BLaER1 treated with 17β-estradiol and CSF1 and Interleukin-3, amounts not matched to agents 10 nM and 100 nM (cell line): Measurements from ENCODE around the gene BTG1.

Experiments used
- H3K27ac ChIP-seq, 11 experiments: shearing (Covaris generic); formaldehyde crosslinking; 2 replicates each; pipeline ENCODE4 v1.8.1; 2022
- H3K27me3 ChIP-seq, 11 experiments: shearing (Covaris generic); formaldehyde crosslinking; 2 replicates each; pipeline ENCODE4 v1.8.1; 2022
- H3K36me3 ChIP-seq, 11 experiments: shearing (Covaris generic); formaldehyde crosslinking; 2 replicates each; pipeline ENCODE4 v1.8.1; 2022
- H3K4me1 ChIP-seq, 10 experiments: shearing (Covaris generic); formaldehyde crosslinking; 2 replicates each; pipeline ENCODE4 v1.8.1; 2022
- H3K4me2 ChIP-seq, 11 experiments: shearing (Covaris generic); formaldehyde crosslinking; 2 replicates each; pipeline ENCODE4 v1.8.1; 2022
- H3K4me3 ChIP-seq, 10 experiments: shearing (Covaris generic); formaldehyde crosslinking; 2 replicates each; pipeline ENCODE4 v1.8.1; 2022
- H3K9ac ChIP-seq, 11 experiments: shearing (Covaris generic); formaldehyde crosslinking; 2 replicates each; pipeline ENCODE4 v1.8.1; 2022
- H3K9me3 ChIP-seq, 11 experiments: shearing (Covaris generic); formaldehyde crosslinking; replicated peaks in 1 of 11; 2 replicates each; pipeline ENCODE4 v1.8.1; 2022
- H4K20me1 ChIP-seq, 11 experiments: shearing (Covaris generic); formaldehyde crosslinking; 2 replicates each; pipeline ENCODE4 v1.8.1; 2022
- Cebpa-rat ChIP-seq, 11 experiments: shearing (Covaris generic); IDR thresholded peaks; 2 replicates each; pipeline ENCODE4 v1.8.1; 2022

BTG1 gene

DNA sequence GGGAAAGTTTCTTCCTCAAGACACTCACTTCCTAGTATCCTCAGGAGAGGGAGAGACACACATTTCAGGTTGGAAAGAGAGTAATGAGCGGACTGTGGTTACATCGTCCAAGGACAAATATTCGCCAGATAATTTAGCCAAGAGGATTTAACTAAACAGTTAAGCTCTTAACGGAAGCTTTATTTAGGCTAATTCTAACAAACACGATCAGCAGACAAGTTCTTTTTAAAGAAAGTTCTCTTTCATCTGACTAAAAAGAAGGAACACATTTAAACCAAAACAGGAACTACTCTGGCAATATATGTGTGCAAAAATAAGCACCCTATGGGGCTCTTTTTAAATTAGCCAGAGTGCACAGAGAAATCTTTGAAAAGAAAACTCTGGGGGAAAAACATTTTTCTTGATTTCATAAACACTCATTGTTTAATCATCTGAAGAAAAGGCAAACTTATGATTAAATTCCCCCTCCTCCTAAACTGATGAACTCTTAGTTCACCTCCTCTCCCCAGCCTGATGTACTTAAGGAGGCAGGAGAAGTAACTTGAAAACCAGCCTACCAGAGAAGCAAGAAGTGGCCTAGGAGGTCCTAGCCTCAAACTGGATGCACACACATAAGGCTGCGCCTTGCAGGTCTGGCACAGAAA, 13.3 kb upstream of the BTG1 start:
- Histone ChIP-seq H3K4me1 (peaks cover 30 to 50% (median 41%) of the 10 kb centered on the region in 10 experiments), H3K27me3 (peaks cover 0 to 6% (median 0%) of the 10 kb centered on the region in 11 experiments; a peak in 1 of 22 replicates), H4K20me1 (no peaks in the 10 kb centered on the region), H3K4me3 (peak overlapping the region in 7 of 10 experiments; percentile 1 to 53 (median 42); a peak in 9 of 20 replicates), H3K27ac (peak overlapping the region; percentile 36 to 82 (median 68); a peak in 21 of 22 replicates), H3K4me2 (peak overlapping the region; percentile 42 to 93 (median 74)), H3K9ac (peak overlapping the region; percentile 29 to 75 (median 66); a peak in 19 of 22 replicates), H3K9me3 (0 out of 22 replicates have a peak, but pooled peaks cover 0 to 5% (median 0%) of the 10 kb centered on the region in 11 experiments), H3K36me3 (no peaks in the 10 kb centered on the region)
- no peak for TF ChIP-seq Cebpa-rat (IDR thresholded peaks at IDR 0.05)

DNA sequence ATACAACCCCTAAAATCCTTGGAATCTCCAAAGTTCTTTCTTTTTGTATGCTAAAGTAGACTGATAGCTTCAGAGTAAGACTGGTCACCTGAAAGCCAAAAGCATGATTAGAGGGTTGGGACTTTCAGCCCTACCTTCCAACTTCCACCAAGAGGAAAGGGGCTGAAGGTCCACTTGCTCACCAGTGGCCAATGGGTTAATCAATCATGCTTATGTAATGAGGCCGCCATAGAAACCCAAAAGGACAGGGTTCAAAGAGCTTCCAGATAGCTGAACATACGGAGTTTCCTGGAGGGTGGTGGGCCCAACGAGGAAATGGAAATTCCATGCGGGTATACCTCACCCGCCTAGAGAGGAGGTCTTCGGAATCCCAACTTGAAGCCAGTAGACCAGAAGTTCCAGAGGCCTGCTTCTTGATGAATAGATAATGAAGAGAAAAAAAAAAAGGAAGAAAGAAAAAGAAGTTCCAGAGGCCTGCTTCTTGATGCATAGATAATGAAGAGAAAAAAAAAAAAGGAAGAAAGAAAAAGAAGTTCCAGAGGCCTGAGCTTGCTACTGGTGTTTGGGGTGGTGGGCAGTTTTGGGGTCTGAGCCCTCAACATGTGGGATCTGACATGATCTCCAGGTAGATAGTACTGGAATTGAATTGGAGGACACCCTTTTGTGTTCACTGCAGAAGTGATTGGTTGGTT, 11.2 kb upstream of the BTG1 start:
- no peak overlapping the region for H3K27ac ChIP-seq
- H3K4me2 ChIP-seq, result peak overlapping the region; percentile 36 to 93 (median 56); a peak in 20 of 22 replicates
- peaks cover 0 to 6% (median 0%) of the 10 kb centered on the region in 11 experiments; a peak in 1 of 22 replicates for H3K27me3 ChIP-seq
- H4K20me1 ChIP-seq, result no peaks in the 10 kb centered on the region
- no peak for TF ChIP-seq Cebpa-rat (IDR thresholded peaks at IDR 0.05)
- H3K4me3 ChIP-seq, result no peak overlapping the region
- H3K4me1 ChIP-seq, result peaks cover 30 to 50% (median 41%) of the 10 kb centered on the region in 10 experiments
- peaks cover 0 to 4% (median 0%) of the 10 kb centered on the region in 11 experiments; a peak in 1 of 22 replicates for H3K9me3 ChIP-seq
- no peak overlapping the region; a peak in 1 of 22 replicates for H3K9ac ChIP-seq
- no peaks in the 10 kb centered on the region for H3K36me3 ChIP-seq

GRCh38 chr12:92156139-92156538, 10.5 kb upstream of the BTG1 start:
- no peak overlapping the region for H3K9ac ChIP-seq
- H3K4me1 ChIP-seq, result peaks cover 30 to 47% (median 41%) of the 10 kb centered on the region in 10 experiments
- H3K27ac ChIP-seq, result no peak overlapping the region
- H3K36me3 ChIP-seq, result no peaks in the 10 kb centered on the region
- H3K4me2 ChIP-seq, result peak overlapping the region in 4 of 11 experiments; percentile 43 to 93 (median 78); a peak in 8 of 22 replicates
- H3K4me3 ChIP-seq, result no peak overlapping the region
- H3K27me3 ChIP-seq, result peaks cover 0 to 5% (median 0%) of the 10 kb centered on the region in 11 experiments; a peak in 1 of 22 replicates
- peaks cover 0 to 11% (median 0%) of the 10 kb centered on the region in 11 experiments; a peak in 2 of 22 replicates for H3K9me3 ChIP-seq
- no peak for TF ChIP-seq Cebpa-rat (IDR thresholded peaks at IDR 0.05)
- no peaks in the 10 kb centered on the region for H4K20me1 ChIP-seq

DNA sequence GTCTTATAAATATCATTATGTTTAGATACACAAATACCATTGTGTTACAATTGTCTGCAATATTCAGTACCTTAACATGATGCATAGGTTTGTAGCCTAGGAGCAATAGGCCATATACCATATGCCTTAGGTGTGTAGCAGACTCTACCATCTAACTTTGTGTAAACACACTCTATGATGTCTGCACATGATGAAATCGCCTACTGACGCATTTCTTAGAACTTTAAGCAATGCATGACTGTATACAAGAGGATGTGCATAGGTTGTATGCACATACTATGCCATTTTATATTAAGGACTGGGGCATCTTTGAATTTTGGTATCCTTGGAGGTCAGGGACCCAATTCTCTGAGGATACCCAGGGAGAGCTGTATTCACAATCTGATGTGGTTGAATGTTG, 10.1 kb upstream of the BTG1 start:
- Histone ChIP-seq H3K9ac (no peak overlapping the region), H3K4me1 (peaks cover 30 to 47% (median 41%) of the 10 kb centered on the region in 10 experiments), H3K36me3 (no peaks in the 10 kb centered on the region), H3K9me3 (peaks cover 0 to 13% (median 0%) of the 10 kb centered on the region in 11 experiments; a peak in 2 of 22 replicates), H3K27ac (no peak overlapping the region), H4K20me1 (no peaks in the 10 kb centered on the region), H3K27me3 (0 out of 22 replicates have a peak, but pooled peaks cover 0 to 1% (median 0%) of the 10 kb centered on the region in 11 experiments), H3K4me3 (no peak overlapping the region), H3K4me2 (0 out of 22 replicates have a peak overlapping the region, but pooled peaks of 1 of the 11 experiments have one; percentile 86)
- TF ChIP-seq Cebpa-rat (IDR thresholded peaks at IDR 0.05), result no peak

- H3K27me3 ChIP-seq, result no peaks in the 10 kb centered on the region
- H4K20me1 ChIP-seq, result no peaks in the 10 kb centered on the region
- H3K36me3 ChIP-seq, result no peaks in the 10 kb centered on the region
- peaks cover 0 to 13% (median 0%) of the 10 kb centered on the region in 11 experiments; a peak in 2 of 22 replicates for H3K9me3 ChIP-seq
- H3K9ac ChIP-seq, result no peak overlapping the region
- H3K27ac ChIP-seq, result no peak overlapping the region
- no peak for TF ChIP-seq Cebpa-rat (IDR thresholded peaks at IDR 0.05)
- no peak overlapping the region for H3K4me2 ChIP-seq
- H3K4me3 ChIP-seq, result no peak overlapping the region
- H3K4me1 ChIP-seq, result peaks cover 30 to 44% (median 35%) of the 10 kb centered on the region in 10 experiments
These were observed 6.3 kb upstream of the BTG1 start for GRCh38 chr12:92151916-92152315.

DNA sequence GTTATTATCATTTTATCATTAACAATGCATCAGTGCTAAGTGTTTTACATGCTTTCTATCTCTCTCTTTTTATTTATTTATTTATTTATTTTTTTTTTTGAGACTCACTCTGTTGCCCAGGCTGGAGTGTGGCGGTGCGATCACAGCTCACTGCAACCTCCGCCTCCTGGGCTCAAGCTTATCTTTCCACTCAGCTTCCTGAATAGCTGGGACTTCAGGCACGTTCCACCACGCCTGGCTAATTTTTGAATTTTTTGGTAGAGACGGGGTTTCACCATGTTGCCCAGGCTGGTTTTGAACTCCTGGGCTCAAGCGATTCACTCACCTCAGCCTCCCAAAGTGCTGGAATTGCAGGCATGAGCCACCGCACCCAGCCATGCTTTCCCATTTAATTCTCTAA, 3.9 kb upstream of the BTG1 start:
- peaks cover 0 to 3% (median 0%) of the 10 kb centered on the region in 11 experiments; a peak in 3 of 22 replicates for H3K36me3 ChIP-seq
- TF ChIP-seq Cebpa-rat (IDR thresholded peaks at IDR 0.05), result no peak
- no peaks in the 10 kb centered on the region for H3K27me3 ChIP-seq
- H3K4me1 ChIP-seq, result peaks cover 23 to 35% (median 30%) of the 10 kb centered on the region in 10 experiments
- H3K4me2 ChIP-seq, result peak overlapping the region; percentile 20 to 91 (median 78); a peak in 21 of 22 replicates
- H3K4me3 ChIP-seq, result no peak overlapping the region
- H3K27ac ChIP-seq, result peak overlapping the region in 6 of 11 experiments; percentile 7 to 40 (median 14); a peak in 4 of 22 replicates
- peaks cover 1 to 10% (median 9%) of the 10 kb centered on the region in 11 experiments; a peak in 20 of 22 replicates for H4K20me1 ChIP-seq
- H3K9ac ChIP-seq, result no peak overlapping the region
- H3K9me3 ChIP-seq, result peaks cover 0 to 9% (median 0%) of the 10 kb centered on the region in 11 experiments; a peak in 2 of 22 replicates

GRCh38 chr12:92147491-92147890, 1.8 kb upstream of the BTG1 start:
- H3K27ac ChIP-seq, result peak overlapping the region; percentile 67 to 95 (median 92); a peak in 20 of 22 replicates
- H3K4me3 ChIP-seq, result peak overlapping the region; percentile 73 to 84 (median 79); a peak in 17 of 20 replicates
- no peaks in the 10 kb centered on the region for H3K27me3 ChIP-seq
- peak overlapping the region; percentile 74 to 95 (median 89); a peak in 21 of 22 replicates for H3K9ac ChIP-seq
- H3K4me1 ChIP-seq, result peaks cover 24 to 47% (median 31%) of the 10 kb centered on the region in 10 experiments
- H3K36me3 ChIP-seq, result peaks cover 13 to 24% (median 18%) of the 10 kb centered on the region in 11 experiments
- peaks cover 22 to 31% (median 30%) of the 10 kb centered on the region in 11 experiments for H4K20me1 ChIP-seq
- TF ChIP-seq Cebpa-rat (IDR thresholded peaks at IDR 0.05), result no peak
- peaks cover 0 to 9% (median 0%) of the 10 kb centered on the region in 11 experiments; a peak in 2 of 22 replicates for H3K9me3 ChIP-seq
- H3K4me2 ChIP-seq, result peak overlapping the region; percentile 78 to 91 (median 83)

GRCh38 chr12:92146497-92147224, 1.0 kb upstream of the BTG1 start:
- H3K4me2 ChIP-seq, result peak overlapping the region; percentile 74 to 91 (median 82)
- H3K4me1 ChIP-seq, result peaks cover 24 to 54% (median 32%) of the 10 kb centered on the region in 10 experiments
- no peak for TF ChIP-seq Cebpa-rat (IDR thresholded peaks at IDR 0.05)
- H3K36me3 ChIP-seq, result peaks cover 19 to 32% (median 26%) of the 10 kb centered on the region in 11 experiments
- H3K27me3 ChIP-seq, result no peaks in the 10 kb centered on the region
- H3K27ac ChIP-seq, result peak overlapping the region; percentile 67 to 95 (median 92)
- peak overlapping the region; percentile 84 to 95 (median 91) for H3K9ac ChIP-seq
- H3K4me3 ChIP-seq, result peak overlapping the region; percentile 73 to 84 (median 79)
- H4K20me1 ChIP-seq, result peaks cover 30 to 39% (median 38%) of the 10 kb centered on the region in 11 experiments
- H3K9me3 ChIP-seq, result peaks cover 0 to 7% (median 0%) of the 10 kb centered on the region in 11 experiments; a peak in 2 of 22 replicates
